IPS-NIHi7 (cell line): Measurements from ENCODE around the gene LRP1.
"Not testable (repeated sequence)": the region's sequence is repeated elsewhere in the genome, so short reads cannot be mapped to it uniquely, and the experiment has no call there.

Experiments
- DNase-seq: peaks from one replicate; pipeline ENCODE4 v3.0.0; 2012; ENCODE audit warnings: mixed read lengths; ENCODE audit errors: extremely low spot score

LRP1 gene

GRCh38 chr12:57111031-57111734 lies 17.1 kb upstream of the LRP1 start, which contains the start of gene STAT6:
TSS of gene STAT6 (minus strand) at chr12:57111362. CDS start at chr12:57108278, 3,084 bp downstream.
- DNase-seq = no peak

GRCh38 chr12:57112492-57113294 lies 15.6 kb upstream of the LRP1 start:
- no peak for DNase-seq

GRCh38 chr12:57116580-57117281 lies 11.6 kb upstream of the LRP1 start:
- no peak for DNase-seq

- no peak for DNase-seq
These were observed 9.5 kb upstream of the LRP1 start for GRCh38 chr12:57118711-57119271.

GRCh38 chr12:57119294-57120085 lies 8.8 kb upstream of the LRP1 start:
- no peak for DNase-seq

GRCh38 chr12:57120718-57121117 lies 7.6 kb upstream of the LRP1 start:
- not testable (repeated sequence) for DNase-seq

GRCh38 chr12:57123813-57124212 lies 4.5 kb upstream of the LRP1 start:
- no peak for DNase-seq

GRCh38 chr12:57124261-57124877 lies 3.9 kb upstream of the LRP1 start:
- peak; percentile 80 for DNase-seq

- DNase-seq = no peak
These were observed 2.2 kb upstream of the LRP1 start for GRCh38 chr12:57126061-57126460.

- DNase-seq = no peak
These were observed 1.7 kb upstream of the LRP1 start for GRCh38 chr12:57126561-57126960.

GRCh38 chr12:57127101-57127725 lies 1.1 kb upstream of the LRP1 start:
- DNase-seq = peak; percentile 57

- DNase-seq = peak; percentile 48
These were observed 400 bp downstream of the LRP1 start for GRCh38 chr12:57128519-57129247.

- DNase-seq = no peak
These were observed 1.1 kb downstream of the LRP1 start for GRCh38 chr12:57129321-57129842.

- no peak for DNase-seq
These were observed 1.6 kb downstream of the LRP1 start for GRCh38 chr12:57129889-57130288.

- no peak for DNase-seq
These were observed 2.7 kb downstream of the LRP1 start for GRCh38 chr12:57130941-57131340.

GRCh38 chr12:57131896-57132744 lies 3.8 kb downstream of the LRP1 start:
- DNase-seq = no peak

GRCh38 chr12:57133013-57133569 lies 4.8 kb downstream of the LRP1 start:
- no peak for DNase-seq

- no peak for DNase-seq
These were observed 5.6 kb downstream of the LRP1 start for GRCh38 chr12:57133916-57134315.
